Anterior cingulate cortex (tissue), 58 donors: ENCODE data around the gene GLI3.

Experiments
- DNase-seq, 58 donors: peaks; one replicate each; lab custom pipeline; 2025; lab: John Stamatoyannopoulos, UW

The GLI3 gene

GRCh38 chr7:42237811-42238541 lies 967 bp upstream of the GLI3 start:
- peak in 39 of 58 donors; percentile 10 to 70 (median 44) for DNase-seq

DNA sequence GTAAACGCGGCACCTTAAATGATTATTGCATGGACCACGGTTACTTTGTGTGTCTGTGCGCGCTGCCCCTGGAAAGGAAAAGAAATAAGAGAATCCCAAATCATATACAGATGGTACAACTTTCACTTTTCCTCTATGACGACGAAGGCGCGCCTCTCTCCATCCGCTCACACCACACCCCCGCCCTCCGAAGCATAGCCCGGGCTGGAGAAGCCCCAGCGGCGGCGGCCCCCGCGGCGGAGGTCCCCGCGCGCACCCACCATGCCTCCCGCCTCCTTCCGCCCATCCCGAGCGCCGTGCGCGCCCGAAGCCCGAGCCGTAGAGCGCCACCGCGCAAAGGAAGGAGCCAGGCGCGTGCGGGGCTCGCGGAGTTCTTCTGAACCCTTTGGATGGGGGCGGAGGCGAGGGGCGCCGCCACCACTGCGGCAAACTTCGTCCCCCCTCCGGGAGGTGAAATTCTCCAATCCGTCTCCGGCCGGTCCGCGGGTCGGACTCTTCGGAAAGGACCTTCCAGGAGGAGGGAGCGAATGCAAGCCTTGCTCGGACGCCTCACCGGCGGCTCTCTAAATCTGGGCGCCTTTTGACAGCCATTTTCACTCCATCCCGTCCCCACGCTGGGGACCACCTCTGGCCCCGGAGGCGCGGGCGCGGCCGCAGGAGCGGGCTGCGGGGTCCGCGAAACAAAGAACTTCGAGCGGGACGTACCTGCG lies 588 bp downstream of the GLI3 start:
- DNase-seq = peak in 8 of 58 donors; percentile 7 to 44 (median 15)

DNA sequence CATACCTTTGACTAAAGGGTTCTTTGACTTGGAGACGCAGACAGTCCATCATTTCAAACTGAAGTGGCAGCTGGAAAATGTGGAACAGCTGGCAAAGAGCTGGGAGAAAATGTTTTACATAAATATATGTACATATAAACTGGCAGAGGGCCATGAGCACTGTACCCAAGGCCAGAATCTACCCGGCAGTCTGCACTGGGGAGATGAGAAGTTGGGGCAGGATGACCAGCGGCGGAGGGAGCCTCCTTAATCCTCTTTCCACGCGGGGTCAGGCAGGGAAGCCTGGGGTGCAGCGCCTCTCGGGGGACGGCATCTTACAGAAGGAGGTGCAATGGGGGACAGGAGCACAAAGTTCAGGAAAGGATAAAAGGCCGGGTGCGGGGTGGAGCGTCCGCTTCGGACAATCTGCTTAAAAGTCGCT lies 1.3 kb downstream of the GLI3 start:
- no peak for DNase-seq

GRCh38 chr7:42234736-42235135 lies 2.3 kb downstream of the GLI3 start:
- no peak for DNase-seq

DNA sequence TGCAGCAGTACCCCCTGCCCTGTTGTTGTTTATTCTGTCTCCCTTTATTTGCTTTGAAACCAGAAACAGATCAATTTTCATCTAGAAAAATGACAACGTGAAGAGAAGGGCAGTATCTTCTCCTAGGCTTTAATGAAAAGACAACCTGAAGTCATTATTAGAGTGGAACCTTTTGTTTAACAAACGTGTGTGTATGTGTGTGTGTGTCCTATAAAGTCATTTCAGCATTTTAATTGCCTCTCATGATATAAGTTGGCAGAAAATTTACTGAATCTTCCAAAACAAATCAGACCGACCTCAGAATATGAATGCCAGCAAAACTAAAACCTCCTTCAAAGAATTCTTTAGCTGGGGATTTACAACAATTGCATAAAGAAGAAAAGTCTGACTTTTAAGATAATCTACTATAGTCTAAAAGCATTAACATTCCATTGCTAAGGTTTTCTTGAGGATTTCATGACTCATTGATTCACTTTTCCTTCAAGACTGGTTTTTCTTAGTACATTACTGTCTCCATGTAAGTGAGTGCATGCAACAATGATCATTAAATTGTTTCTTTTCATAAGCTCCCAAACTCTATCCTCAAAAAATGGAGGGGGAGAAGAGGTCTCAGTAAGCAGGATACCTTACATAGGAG lies 3.2 kb downstream of the GLI3 start:
- DNase-seq = no peak

DNA sequence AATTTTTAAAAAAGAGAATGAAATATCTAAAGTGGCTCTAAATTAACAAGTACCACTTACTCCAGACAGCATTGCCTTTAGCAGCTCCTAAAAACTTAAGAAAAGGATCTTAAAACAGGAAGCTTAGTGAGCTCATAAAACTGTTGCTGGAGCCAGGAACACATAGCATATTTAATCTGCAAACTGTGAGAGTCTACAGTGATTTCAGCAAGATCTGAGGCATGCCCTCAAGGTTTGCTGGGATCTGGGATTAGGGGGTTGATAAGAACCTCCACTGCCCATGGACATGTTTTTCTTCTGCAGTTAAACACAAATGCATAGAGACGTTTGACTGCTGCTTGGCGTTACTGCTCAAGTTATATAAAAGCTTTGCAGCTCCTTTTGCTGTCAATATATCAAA lies 3.8 kb downstream of the GLI3 start:
- no peak for DNase-seq

DNA sequence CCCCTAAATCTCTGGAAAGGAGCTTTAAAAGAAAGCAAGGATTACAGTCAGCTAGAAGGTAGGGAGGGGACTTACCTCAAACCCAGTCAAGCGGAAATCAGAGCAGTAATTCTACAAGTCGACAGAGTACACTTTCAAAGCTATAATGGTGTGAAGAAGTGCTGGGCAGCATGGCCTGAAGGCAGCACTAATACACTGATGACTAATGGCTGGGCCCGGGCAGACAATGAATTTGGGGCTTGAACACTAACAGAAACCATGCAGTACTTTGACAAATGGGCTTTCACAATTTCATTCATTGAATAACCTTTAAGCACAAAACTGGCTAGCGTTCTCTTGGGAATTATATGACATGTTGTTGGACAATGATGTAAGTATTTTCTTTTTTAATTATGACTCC lies 4.7 kb downstream of the GLI3 start:
- DNase-seq = peak in 1 of 58 donors; percentile 9

GRCh38 chr7:42231043-42231787 lies 5.8 kb downstream of the GLI3 start:
- no peak for DNase-seq

GRCh38 chr7:42227936-42228591 lies 8.9 kb downstream of the GLI3 start:
- DNase-seq = peak in 5 of 58 donors; percentile 3 to 30 (median 16)

GRCh38 chr7:42227541-42227935 lies 9.5 kb downstream of the GLI3 start:
- DNase-seq = no peak

- DNase-seq = no peak
These were observed 10.0 kb downstream of the GLI3 start for GRCh38 chr7:42227021-42227420.

DNA sequence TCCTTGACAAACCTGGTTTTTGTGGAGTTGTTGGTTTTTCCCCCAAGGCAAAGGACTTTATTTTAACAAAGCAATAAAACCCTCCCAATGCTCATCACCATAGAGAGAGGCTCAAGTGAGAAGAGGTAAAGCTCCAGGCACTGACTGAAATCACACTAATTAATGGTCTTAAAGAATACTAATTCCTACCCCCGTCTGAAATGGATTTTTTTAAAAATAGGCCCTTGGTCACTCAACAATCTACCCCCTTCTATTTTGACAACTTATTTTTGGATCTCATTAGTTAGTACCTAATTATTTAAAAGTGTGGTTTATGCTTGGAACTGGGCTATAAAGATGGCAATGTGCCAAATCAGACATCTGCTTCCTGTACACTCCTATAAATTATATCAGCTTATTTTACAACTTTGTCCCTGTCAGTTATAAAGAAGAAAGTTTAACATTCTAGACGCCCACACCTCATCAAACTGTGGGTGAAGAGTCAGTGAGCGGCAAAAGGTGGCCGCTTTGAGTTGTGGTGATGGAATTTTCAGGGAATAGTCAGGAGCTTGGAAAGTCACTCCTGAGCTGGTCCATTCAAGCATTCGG lies 10.6 kb downstream of the GLI3 start:
- DNase-seq = no peak

- no peak for DNase-seq
These were observed 12.5 kb downstream of the GLI3 start for GRCh38 chr7:42224391-42225003.

DNA sequence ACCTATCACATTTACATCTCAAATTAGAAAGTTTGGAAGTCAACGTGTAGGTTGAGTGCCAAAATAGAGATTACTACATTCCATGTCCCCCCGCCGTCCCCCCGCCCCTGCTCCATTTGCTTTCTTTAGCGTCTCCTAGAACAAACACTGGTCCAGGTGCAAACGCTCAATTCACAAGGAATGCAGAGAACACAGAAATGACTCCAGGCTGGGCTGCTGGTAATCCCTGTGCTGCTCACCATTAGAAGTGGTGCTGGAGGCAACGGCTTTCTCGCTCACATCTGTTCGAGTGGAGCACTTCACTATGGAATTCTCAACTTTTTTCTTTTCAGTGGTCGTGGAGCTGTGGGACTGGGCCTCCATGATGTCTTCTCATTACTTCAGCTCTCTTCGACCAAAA lies 14.1 kb downstream of the GLI3 start:
- no peak for DNase-seq

GRCh38 chr7:42222125-42222524 lies 14.9 kb downstream of the GLI3 start:
- no peak for DNase-seq

GRCh38 chr7:42221304-42221703 lies 15.7 kb downstream of the GLI3 start:
- no peak for DNase-seq

DNA sequence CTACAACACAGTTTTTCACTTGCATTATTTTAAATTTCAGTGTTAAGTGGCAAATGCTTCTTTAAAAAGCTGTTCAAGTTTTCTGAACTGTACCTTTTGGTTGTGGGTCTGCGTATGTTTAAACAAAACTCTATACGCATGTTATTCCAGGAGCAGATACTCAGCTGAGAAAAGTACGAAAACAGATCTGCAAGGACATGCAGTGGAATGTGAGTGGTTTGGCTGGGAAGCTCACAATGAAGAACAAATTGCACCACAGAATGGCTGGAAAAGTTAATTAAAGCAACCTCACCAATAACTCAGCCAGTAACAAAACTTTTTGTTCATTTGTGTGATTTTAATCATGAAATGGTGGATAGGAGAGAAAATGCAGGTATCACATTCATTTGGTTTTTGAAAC lies 17.6 kb downstream of the GLI3 start:
- no peak for DNase-seq

DNA sequence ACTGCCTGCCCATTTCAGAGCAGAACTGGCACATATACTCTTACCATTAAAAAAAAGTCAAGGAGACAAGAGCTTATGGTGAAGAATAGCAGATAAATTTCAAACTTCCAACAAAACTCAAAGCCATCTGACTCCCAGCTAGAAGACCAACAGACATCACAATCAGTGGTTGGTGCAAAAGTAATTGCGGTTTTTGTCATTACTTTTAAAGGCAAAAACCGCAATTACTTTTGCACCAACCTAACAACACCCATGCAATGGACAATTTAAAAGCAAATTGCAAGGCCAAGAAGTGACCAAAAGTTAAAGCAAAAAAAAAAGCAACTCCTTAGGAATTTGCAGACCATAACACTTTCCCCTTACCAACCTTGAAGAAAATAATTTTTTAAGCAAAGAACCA lies 18.8 kb downstream of the GLI3 start:
- no peak for DNase-seq

GRCh38 chr7:42217548-42217947 lies 19.5 kb downstream of the GLI3 start:
- DNase-seq = no peak

DNA sequence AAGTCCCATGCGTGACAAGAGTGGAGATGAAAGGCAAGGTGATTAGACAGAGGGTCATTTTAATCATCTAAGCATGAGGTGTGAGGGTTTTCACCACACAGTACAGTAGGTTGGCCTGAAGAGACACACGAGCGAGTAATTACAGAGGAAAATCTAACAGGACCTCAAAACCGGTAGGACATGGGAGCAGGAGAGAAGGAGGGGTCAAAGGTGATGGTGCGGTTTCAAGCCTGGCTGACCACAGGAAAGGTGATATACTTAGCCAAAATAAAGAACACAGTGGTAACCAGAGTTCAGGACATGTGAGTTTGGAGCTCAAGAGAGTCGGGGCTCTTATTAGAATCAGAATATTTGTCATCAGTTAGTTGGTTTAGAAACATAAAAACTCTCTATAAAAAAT lies 20.0 kb downstream of the GLI3 start:
- DNase-seq = no peak
